Right ventricle myocardium inferior (tissue), 1 donor: ENCODE measurements around the gene RAPGEF6. TPM values are rescaled to one million over a fixed set of nuclear protein-coding genes. Genes with fewer than 3 reads are reported as not detected.
A peak's percentile ranks its signal among the peaks of the same experiment; 100 is the strongest.
"Not testable (repeated sequence)": the region's sequence is repeated elsewhere in the genome, so short reads cannot be mapped to it uniquely, and the experiment has no call there.

Experiments
- ATAC-seq: fragments of 200-7000 bp; cut with Tn5 transposase; one replicate; pipeline ENCODE4 v1.9.1; 2020; ENCODE audit warnings: mild to moderate bottlenecking, moderate library complexity
- DNase-seq: peaks from one replicate; pipeline ENCODE4 v3.0.0; 2021; ENCODE audit errors: missing footprints
- intact Hi-C: fragments of 100-400 bp; cut with DNase I; formaldehyde crosslinking; loops from one replicate; pipeline ENCODE4 v1.11.0; 2022
- total RNA-seq: library from RNA; stranded (reverse); fragmentation: NEBNext Ultra II Directional; extraction: Animal tissue kit (Norgen Biotek cat#: 25700); gene quantifications from one replicate; pipeline ENCODE4 v1.2.1, GENCODE V29; 2021
- donor health status: DM: no; HTN: yes; CAD: no; lungs with severe emphysema.

Gene RAPGEF6
- total RNA-seq, 1 donor from 2014 or later = 8.5 TPM

DNA sequence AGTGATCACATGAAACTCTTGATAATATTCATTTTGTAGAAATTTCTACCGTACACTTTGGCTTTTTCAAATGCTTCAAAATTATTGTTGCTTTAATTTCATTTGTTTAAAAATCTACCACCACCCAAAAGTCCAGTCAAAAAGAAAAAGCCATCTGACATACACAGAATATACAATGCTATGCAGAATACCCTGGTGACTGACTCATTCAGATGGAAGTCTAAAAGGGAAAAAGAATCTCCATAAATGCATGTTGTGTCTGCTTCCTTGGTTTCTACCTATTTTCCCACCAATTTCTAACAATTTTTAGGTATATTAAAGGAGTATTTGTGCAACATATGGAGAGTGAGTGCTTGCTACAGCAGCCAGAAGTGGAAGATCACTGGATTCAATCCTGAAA is 9.3 kb upstream of the RAPGEF6 start:
- intact Hi-C loops = no loop called here
- no peak for ATAC-seq
- no peak for DNase-seq

GRCh38 chr5:131641494-131641893 is 6.5 kb upstream of the RAPGEF6 start:
- no peak for ATAC-seq

GRCh38 chr5:131640043-131640856 is 5.2 kb upstream of the RAPGEF6 start:
- ATAC-seq (no peak), DNase-seq (no peak)
- intact Hi-C loops = no loop called here

More at GRCh38 chr5:131641494-131641893, 6.5 kb upstream of the RAPGEF6 start:
- DNase-seq = no peak
- intact Hi-C loops = no loop called here

DNA sequence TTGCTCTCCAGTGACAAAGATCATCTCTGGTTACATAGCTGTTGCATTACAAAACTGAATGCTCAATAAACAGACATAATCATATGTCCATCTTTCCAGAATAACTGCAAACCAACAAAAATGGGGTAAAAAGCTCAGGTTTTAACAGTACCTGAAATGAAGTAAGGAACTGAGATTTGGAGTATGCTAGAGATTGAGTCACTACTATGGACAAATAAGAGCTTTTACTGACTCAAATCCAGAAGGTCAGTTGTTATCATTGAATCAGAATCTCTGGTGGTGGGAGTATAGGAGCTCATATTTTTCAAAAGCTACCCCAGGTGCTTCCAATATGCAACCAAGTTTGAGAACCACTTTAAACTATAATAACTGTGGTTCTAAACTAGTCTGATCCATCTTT is 4.1 kb upstream of the RAPGEF6 start:
- intact Hi-C loops = no loop called here

GRCh38 chr5:131637694-131638093 is 2.7 kb upstream of the RAPGEF6 start:
- no peak for ATAC-seq
- intact Hi-C loops = no loop called here
- no peak for DNase-seq

More for the DNA sequence above, 4.1 kb upstream of the RAPGEF6 start:
- DNase-seq (no peak), ATAC-seq (no peak)

GRCh38 chr5:131635684-131636572 is 899 bp upstream of the RAPGEF6 start:
- intact Hi-C loops = loop anchor here (2.0 kb wide), 1 partner anchor 161 kb away; the partner anchor contains the start of gene FNIP1
- DNase-seq (no peak), ATAC-seq (no peak)

GRCh38 chr5:131634666-131634995 is 398 bp downstream of the RAPGEF6 start:
- ATAC-seq = peak; percentile 34
- DNase-seq = peak; percentile 79
- intact Hi-C loops = loop anchor here (2.0 kb wide), 1 partner anchor 162 kb away; the partner anchor contains the start of gene FNIP1

GRCh38 chr5:131634238-131634637 is 791 bp downstream of the RAPGEF6 start:
- ATAC-seq (no peak), DNase-seq (no peak)
- intact Hi-C loops = loop anchor here (2.0 kb wide), 1 partner anchor 163 kb away; the partner anchor contains the start of gene FNIP1

- intact Hi-C loops = loop anchor here (2.0 kb wide), 1 partner anchor 163 kb away; the partner anchor contains the start of gene FNIP1
- DNase-seq = no peak
Measured at GRCh38 chr5:131633830-131634229, 1.2 kb downstream of the RAPGEF6 start.

GRCh38 chr5:131630963-131631350 is 4.1 kb downstream of the RAPGEF6 start:
- intact Hi-C loops = no loop called here
- ATAC-seq (no peak), DNase-seq (no peak)

More at GRCh38 chr5:131633830-131634229, 1.2 kb downstream of the RAPGEF6 start:
- ATAC-seq = no peak

GRCh38 chr5:131630208-131630962 is 4.6 kb downstream of the RAPGEF6 start:
- intact Hi-C loops = no loop called here
- DNase-seq (no peak), ATAC-seq (no peak)

- intact Hi-C loops = no loop called here
- ATAC-seq (no peak), DNase-seq (no peak)
Measured at GRCh38 chr5:131628990-131629389, 6.0 kb downstream of the RAPGEF6 start.

GRCh38 chr5:131627207-131627865 is 7.7 kb downstream of the RAPGEF6 start:
- DNase-seq = no peak
- ATAC-seq = no peak
- intact Hi-C loops = no loop called here

- DNase-seq = no peak
- ATAC-seq = peak; percentile 31
- intact Hi-C loops = no loop called here
Measured at GRCh38 chr5:131622633-131623032, 12.4 kb downstream of the RAPGEF6 start.

GRCh38 chr5:131621164-131621563 is 13.9 kb downstream of the RAPGEF6 start:
- ATAC-seq, DNase-seq, intact Hi-C loops: not testable (repeated sequence)

- intact Hi-C loops = no loop called here
- no peak for ATAC-seq
- DNase-seq = no peak
Measured at GRCh38 chr5:131619102-131619501, 15.9 kb downstream of the RAPGEF6 start.

GRCh38 chr5:131617140-131617822 is 17.7 kb downstream of the RAPGEF6 start:
- intact Hi-C loops = no loop called here
- ATAC-seq (no peak), DNase-seq (no peak)

DNA sequence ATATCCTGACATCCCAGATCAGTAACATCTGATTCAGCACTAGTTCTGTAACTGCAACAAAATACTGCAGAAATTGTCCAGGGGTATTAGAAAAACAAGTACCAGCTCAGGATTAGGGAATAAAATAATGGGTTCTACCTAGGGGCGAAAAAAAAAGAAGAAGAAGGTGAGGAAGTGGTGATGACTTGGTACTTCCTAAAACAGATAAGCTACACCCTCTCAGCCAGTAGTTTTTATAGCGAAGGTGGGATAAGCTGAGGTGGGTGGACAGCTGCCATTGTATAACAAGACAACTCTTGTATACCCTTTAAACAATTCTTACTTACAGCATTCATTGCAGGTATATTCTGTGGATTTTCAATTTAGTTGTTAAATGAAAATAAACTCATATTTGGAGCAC is 19.1 kb downstream of the RAPGEF6 start:
- DNase-seq (no peak), ATAC-seq (no peak)
- intact Hi-C loops = no loop called here
